Uterus (tissue), 4 donors: ENCODE measurements around the gene MSRB2. TPM values are rescaled to one million over a fixed set of nuclear protein-coding genes. Genes with fewer than 3 reads are reported as not detected.

ENCODE experiments used
- DNase-seq, 2 donors: peaks; one replicate each; pipeline ENCODE4 v3.0.0-alpha.2; 2019 to 2020
- H3K27ac ChIP-seq, 2 donors: fragments of 200-600 bp; sonication (generic); 1 replicate in 1 of 2; 2 replicates in 1 of 2; pipeline ENCODE4 v1.5.1; 2016 to 2018
- H3K27me3 ChIP-seq, 2 donors: fragments of 200-600 bp; sonication (generic); one replicate each; pipeline ENCODE4 v1.5.1; 2018 to 2019; ENCODE audit warnings: control low read depth in 1 of 2
- H3K36me3 ChIP-seq, 2 donors: fragments of 200-600 bp; sonication (generic); one replicate each; pipeline ENCODE4 v1.5.1; 2019; ENCODE audit warnings: control low read depth in 1 of 2
- H3K4me1 ChIP-seq, 2 donors: fragments of 200-600 bp; sonication (generic); one replicate each; pipeline ENCODE4 v1.5.1; 2018 to 2019; ENCODE audit warnings: control low read depth in 1 of 2
- H3K4me3 ChIP-seq, 2 donors: fragments of 200-600 bp; sonication (generic); 1 replicate in 1 of 2; 2 replicates in 1 of 2; pipeline ENCODE4 v1.5.1; 2018 to 2019; ENCODE audit warnings: mild to moderate bottlenecking in 1 of 2
- H3K9me3 ChIP-seq, 2 donors: fragments of 200-600 bp; sonication (generic); one replicate each; pipeline ENCODE4 v1.5.1; 2019; ENCODE audit warnings: control low read depth in 1 of 2
- POLR2A ChIP-seq, 2 donors: fragments of 450-650 bp; IDR thresholded peaks; one replicate each; pipeline ENCODE4 v1.6.1; 2016; ENCODE audit warnings: antibody characterized with exemption in 2 of 2, mild to moderate bottlenecking in 1 of 2, moderate library complexity in 1 of 2
- intact Hi-C: fragments of 100-400 bp; cut with DNase I; formaldehyde crosslinking; loops from one replicate; pipeline ENCODE4 v1.15.1; 2023; ENCODE audit warnings: low total_unique reads
- total RNA-seq, 4 donors: library from RNA; depleted of rRNA in 3 of 4; stranded (reverse); fragments of >200 nt in 3 of 4; gene quantifications; one replicate each; pipeline versions ENCODE4 v1.1.0 to v1.2.4, GENCODE V29; 2014 to 2023
- TF ChIP-seq, protein P1 (sequence below), 4 experiments: fragments of 200-600 bp in 2 of 4; fragments of 450-650 bp in 2 of 4; sonication (generic) in 2 of 4; IDR thresholded peaks; one replicate each; pipeline ENCODE4 v1.5.1; 2016 to 2019; ENCODE audit warnings: antibody characterized with exemption in 4 of 4, mild to moderate bottlenecking in 2 of 4, moderate library complexity in 1 of 4
- donor health status: DM: yes; HTN: yes; CAD: no.

MSRB2 gene
- total RNA-seq, 4 donors from 2014 or later, result 14.6 to 36.9 (median 24.3) TPM

DNA sequence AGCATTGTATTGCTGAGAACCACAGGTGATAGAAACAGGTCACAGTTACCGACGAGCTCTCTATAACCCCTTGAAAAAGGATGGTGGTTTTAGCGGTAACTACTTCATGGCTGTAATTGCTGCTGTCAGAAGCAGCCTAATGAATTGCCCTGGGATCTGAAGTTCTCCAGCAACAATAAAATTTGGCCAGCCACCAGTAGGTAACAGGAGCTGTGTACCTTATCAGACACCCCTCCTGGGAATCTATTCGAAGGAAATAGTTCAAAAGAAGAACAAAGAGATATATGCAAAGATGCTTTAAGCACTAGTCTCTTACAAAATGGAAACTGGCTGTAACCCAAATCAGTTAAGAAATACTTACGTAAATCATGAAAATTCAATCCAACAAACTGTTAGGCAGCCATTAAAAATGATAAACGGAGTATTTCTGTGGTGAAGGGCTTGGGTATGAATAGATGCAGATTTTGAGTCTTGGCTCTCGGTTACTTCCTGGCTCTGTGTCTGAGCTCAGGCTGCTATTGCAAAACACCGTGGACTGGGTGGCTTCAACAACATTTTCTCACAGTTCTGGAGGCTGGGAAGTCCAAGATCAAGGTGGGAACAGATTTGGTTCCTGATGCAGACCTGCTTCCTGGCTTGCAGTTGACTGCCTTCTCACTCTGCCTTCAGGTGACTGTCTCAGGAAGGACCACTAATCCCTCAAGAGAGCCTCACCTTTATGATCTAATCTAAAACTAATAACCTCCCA lies 1.6 kb downstream of the MSRB2 start:
- intact Hi-C loops, result no loop called here
- TF ChIP-seq, protein P1, sequence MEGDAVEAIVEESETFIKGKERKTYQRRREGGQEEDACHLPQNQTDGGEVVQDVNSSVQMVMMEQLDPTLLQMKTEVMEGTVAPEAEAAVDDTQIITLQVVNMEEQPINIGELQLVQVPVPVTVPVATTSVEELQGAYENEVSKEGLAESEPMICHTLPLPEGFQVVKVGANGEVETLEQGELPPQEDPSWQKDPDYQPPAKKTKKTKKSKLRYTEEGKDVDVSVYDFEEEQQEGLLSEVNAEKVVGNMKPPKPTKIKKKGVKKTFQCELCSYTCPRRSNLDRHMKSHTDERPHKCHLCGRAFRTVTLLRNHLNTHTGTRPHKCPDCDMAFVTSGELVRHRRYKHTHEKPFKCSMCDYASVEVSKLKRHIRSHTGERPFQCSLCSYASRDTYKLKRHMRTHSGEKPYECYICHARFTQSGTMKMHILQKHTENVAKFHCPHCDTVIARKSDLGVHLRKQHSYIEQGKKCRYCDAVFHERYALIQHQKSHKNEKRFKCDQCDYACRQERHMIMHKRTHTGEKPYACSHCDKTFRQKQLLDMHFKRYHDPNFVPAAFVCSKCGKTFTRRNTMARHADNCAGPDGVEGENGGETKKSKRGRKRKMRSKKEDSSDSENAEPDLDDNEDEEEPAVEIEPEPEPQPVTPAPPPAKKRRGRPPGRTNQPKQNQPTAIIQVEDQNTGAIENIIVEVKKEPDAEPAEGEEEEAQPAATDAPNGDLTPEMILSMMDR (IDR thresholded peaks at IDR 0.05), result no peak
- TF ChIP-seq POLR2A (IDR thresholded peaks at IDR 0.05), result no peak
- H3K4me3 ChIP-seq, result peak overlapping the region; percentile 76 to 96
- peak; percentile 77 to 82 for DNase-seq
- no peaks in the 10 kb centered on the region for H3K36me3 ChIP-seq
- no peaks in the 10 kb centered on the region for H3K4me1 ChIP-seq
- H3K9me3 ChIP-seq, result peaks cover 0 to 19% of the 10 kb centered on the region in 2 donors
- H3K27ac ChIP-seq, result peak overlapping the region; percentile 94 to 99
- H3K27me3 ChIP-seq, result no peaks in the 10 kb centered on the region

DNA sequence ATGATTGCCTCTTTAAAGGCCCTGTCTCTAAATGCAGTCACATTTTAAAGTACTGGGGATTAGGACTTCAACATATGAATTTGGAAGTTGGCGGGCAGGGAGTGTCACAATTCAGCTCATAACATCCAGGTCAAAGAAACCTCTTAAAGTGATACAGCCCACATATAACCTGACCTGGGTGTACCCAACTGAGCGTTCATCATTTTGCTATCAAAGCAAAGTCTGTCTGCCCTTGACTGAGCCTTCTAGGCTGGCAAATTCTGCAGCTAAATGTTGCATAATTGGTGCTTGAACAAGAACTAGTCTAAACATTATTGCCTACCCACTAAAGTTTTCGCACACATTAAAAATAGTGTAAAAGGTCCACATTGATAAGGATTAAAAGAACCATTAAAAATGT lies 3.7 kb downstream of the MSRB2 start:
- DNase-seq, result no peak
- Histone ChIP-seq H3K4me3 (no peak overlapping the region), H3K27ac (no peak overlapping the region), H3K27me3 (no peaks in the 10 kb centered on the region), H3K36me3 (no peaks in the 10 kb centered on the region), H3K4me1 (no peaks in the 10 kb centered on the region), H3K9me3 (peaks cover 0 to 19% of the 10 kb centered on the region in 2 donors)
- no peak for TF ChIP-seq POLR2A (IDR thresholded peaks at IDR 0.05)
- TF ChIP-seq, protein P1 (IDR thresholded peaks at IDR 0.05), result no peak
- intact Hi-C loops, result no loop called here

DNA sequence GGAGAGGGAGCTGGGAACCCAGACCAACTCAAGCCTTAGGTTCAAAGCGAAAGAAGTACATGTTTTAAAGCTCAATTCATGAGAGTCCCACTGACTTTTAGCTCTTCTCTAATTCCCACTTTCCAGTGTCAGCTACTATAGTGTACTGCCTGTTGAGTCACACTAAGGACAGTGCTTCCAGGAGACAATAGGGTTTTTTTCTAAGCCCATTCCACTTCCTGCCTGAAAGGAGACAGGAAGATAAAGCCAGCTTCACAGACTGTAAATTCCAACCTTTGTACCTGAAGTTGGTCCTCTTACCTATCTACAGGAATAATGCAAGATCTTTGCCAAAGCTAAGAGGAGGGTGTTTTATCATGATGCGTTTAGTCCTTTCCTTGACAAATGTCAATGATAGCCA lies 4.4 kb downstream of the MSRB2 start:
- intact Hi-C loops, result no loop called here
- no peak for DNase-seq
- no peak overlapping the region for H3K27ac ChIP-seq

DNA sequence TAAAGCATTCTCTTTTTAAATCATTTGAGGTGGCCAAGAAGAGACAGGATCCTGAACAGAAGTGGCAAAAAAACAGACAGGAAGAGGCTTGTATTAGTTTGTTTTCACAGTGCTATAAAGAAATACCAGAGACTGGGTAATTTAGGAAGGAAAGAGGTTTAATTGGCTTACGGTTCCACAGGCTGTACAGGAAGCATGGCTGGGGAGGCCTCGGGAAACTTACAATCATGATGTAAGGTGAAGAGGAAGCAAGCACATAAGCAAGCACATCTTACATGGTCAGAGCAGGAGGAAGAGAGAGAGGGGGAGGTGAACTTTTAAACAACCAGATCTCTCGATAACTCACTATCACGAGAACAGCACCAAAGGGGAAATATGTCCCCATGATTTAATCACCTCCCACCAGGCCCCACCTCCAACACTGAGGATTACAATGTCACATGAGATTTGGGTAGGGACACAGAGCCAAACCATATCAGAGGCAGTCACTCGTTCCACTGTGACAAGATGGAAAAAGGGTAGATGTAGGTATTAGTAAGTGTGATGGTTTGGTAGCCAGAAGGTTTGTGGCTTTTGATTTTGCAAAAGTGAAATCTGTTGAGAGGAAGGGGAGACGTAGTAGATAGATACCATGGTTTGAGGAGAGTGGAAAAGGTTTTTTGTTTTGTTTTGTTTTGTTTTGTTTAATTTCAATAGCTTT lies 5.1 kb downstream of the MSRB2 start:
- TF ChIP-seq, protein P1 (IDR thresholded peaks at IDR 0.05), result no peak
- no peak for TF ChIP-seq POLR2A (IDR thresholded peaks at IDR 0.05)
- DNase-seq, result no peak
- no peak overlapping the region for H3K4me3 ChIP-seq
- peaks cover 0 to 19% of the 10 kb centered on the region in 2 donors for H3K9me3 ChIP-seq
- intact Hi-C loops, result no loop called here
- H3K27ac ChIP-seq, result no peak overlapping the region
- no peaks in the 10 kb centered on the region for H3K27me3 ChIP-seq
- H3K4me1 ChIP-seq, result no peaks in the 10 kb centered on the region
- H3K36me3 ChIP-seq, result no peaks in the 10 kb centered on the region

More for the DNA sequence above, 4.4 kb downstream of the MSRB2 start:
- no peak for TF ChIP-seq POLR2A (IDR thresholded peaks at IDR 0.05)
- TF ChIP-seq, protein P1 (IDR thresholded peaks at IDR 0.05), result no peak
- H3K4me1 ChIP-seq, result no peaks in the 10 kb centered on the region
- H3K4me3 ChIP-seq, result no peak overlapping the region
- H3K27me3 ChIP-seq, result no peaks in the 10 kb centered on the region
- H3K36me3 ChIP-seq, result no peaks in the 10 kb centered on the region
- H3K9me3 ChIP-seq, result peaks cover 0 to 19% of the 10 kb centered on the region in 2 donors
